Activated CD4-positive, alpha-beta T cell treated with anti-CD3 and anti-CD28 coated beads, Interleukin-2, amount 10 ng/mL, durations not matched to agents 24 days and 14 days (primary cell): ENCODE data around the gene KIF1B. TPM values are rescaled to one million over a fixed set of nuclear protein-coding genes. Genes with fewer than 3 reads are reported as not detected.
"Not testable (repeated sequence)": the region's sequence is repeated elsewhere in the genome, so short reads cannot be mapped to it uniquely, and the experiment has no call there.

Experiments used
- DNase-seq: peaks from one replicate; pipeline ENCODE4 v3.0.0; 2022
- H3K27ac Mint-ChIP-seq: one replicate; pipeline ENCODE4 v1.8.0; 2022; ENCODE audit warnings: mild to moderate bottlenecking, mixed read lengths
- H3K27me3 Mint-ChIP-seq: one replicate; pipeline ENCODE4 v1.8.0; 2022; ENCODE audit warnings: mixed read lengths
- H3K36me3 Mint-ChIP-seq: one replicate; pipeline ENCODE4 v1.8.0; 2022; ENCODE audit warnings: low read depth, mild to moderate bottlenecking, mixed read lengths
- H3K4me1 Mint-ChIP-seq: one replicate; pipeline ENCODE4 v1.8.0; 2021; ENCODE audit warnings: mixed read lengths
- H3K4me3 Mint-ChIP-seq: one replicate; pipeline ENCODE4 v1.8.0; 2022; ENCODE audit warnings: mild to moderate bottlenecking, moderate library complexity, mixed read lengths
- H3K9me3 Mint-ChIP-seq: one replicate; pipeline ENCODE4 v1.8.0; 2021; ENCODE audit warnings: mixed read lengths
- intact Hi-C: fragments of 100-400 bp; cut with micrococcal nuclease; formaldehyde crosslinking; loops from one replicate; pipeline ENCODE4 v1.15.1; 2023
- total RNA-seq: library from RNA; stranded (reverse); gene quantifications from 2 replicates; pipeline ENCODE4 v1.2.3, GENCODE V29; 2022

Gene KIF1B
- total RNA-seq, 1 donor from 2014 or later, result 19.3 TPM

- intact Hi-C loops, result no loop called here
These were observed 2.6 kb upstream of the KIF1B start for GRCh38 chr1:10207810-10208209.

GRCh38 chr1:10208537-10208936, 1.8 kb upstream of the KIF1B start:
- Mint-ChIP-seq H3K36me3 (no peaks in the 10 kb centered on the region), H3K4me1 (peaks cover 25% of the 10 kb centered on the region), H3K27ac (no peak overlapping the region), H3K9me3 (no peaks in the 10 kb centered on the region), H3K4me3 (no peak overlapping the region), H3K27me3 (peaks cover 5% of the 10 kb centered on the region)
- intact Hi-C loops, result no loop called here
- DNase-seq, result no peak

More at GRCh38 chr1:10207810-10208209, 2.6 kb upstream of the KIF1B start:
- no peaks in the 10 kb centered on the region for H3K9me3 Mint-ChIP-seq
- H3K27me3 Mint-ChIP-seq, result peaks cover 7% of the 10 kb centered on the region
- peaks cover 20% of the 10 kb centered on the region for H3K4me1 Mint-ChIP-seq
- no peaks in the 10 kb centered on the region for H3K36me3 Mint-ChIP-seq
- no peak overlapping the region for H3K4me3 Mint-ChIP-seq
- no peak for DNase-seq
- H3K27ac Mint-ChIP-seq, result no peak overlapping the region

- H3K4me3 Mint-ChIP-seq, result peak overlapping the region; percentile 94
- H3K27ac Mint-ChIP-seq, result peak overlapping the region; percentile 86
- peaks cover 26% of the 10 kb centered on the region for H3K4me1 Mint-ChIP-seq
- intact Hi-C loops, result no loop called here
- H3K36me3 Mint-ChIP-seq, result no peaks in the 10 kb centered on the region
- DNase-seq, result no peak
- H3K27me3 Mint-ChIP-seq, result peaks cover 5% of the 10 kb centered on the region
- H3K9me3 Mint-ChIP-seq, result no peaks in the 10 kb centered on the region
These were observed 823 bp upstream of the KIF1B start for GRCh38 chr1:10209590-10209904.

- Mint-ChIP-seq H3K36me3 (no peaks in the 10 kb centered on the region), H3K27ac (peak overlapping the region; percentile 54), H3K4me1 (peaks cover 35% of the 10 kb centered on the region), H3K27me3 (peaks cover 5% of the 10 kb centered on the region), H3K9me3 (no peaks in the 10 kb centered on the region), H3K4me3 (peak overlapping the region; percentile 85)
- DNase-seq, result peak; percentile 69
- intact Hi-C loops, result loop anchor here (1.0 to 10.0 kb wide), 7 partner anchors 41 to 284 kb away; partner anchors contain the start of genes PGD and UBE4B
These were observed 753 bp downstream of the KIF1B start for GRCh38 chr1:10210841-10211804.

- Mint-ChIP-seq H3K27ac (peak overlapping the region; percentile 54), H3K4me1 (peaks cover 41% of the 10 kb centered on the region), H3K9me3 (no peaks in the 10 kb centered on the region), H3K36me3 (no peaks in the 10 kb centered on the region), H3K4me3 (peak overlapping the region; percentile 85), H3K27me3 (peaks cover 5% of the 10 kb centered on the region)
- intact Hi-C loops, result loop anchor here (2.0 to 10.0 kb wide), 2 partner anchors 187 to 283 kb away; partner anchors contain the start of gene PGD
- no peak for DNase-seq
These were observed 1.5 kb downstream of the KIF1B start for GRCh38 chr1:10211805-10212410.

- no peaks in the 10 kb centered on the region for H3K36me3 Mint-ChIP-seq
- peaks cover 5% of the 10 kb centered on the region for H3K27me3 Mint-ChIP-seq
- H3K4me1 Mint-ChIP-seq, result peaks cover 42% of the 10 kb centered on the region
- intact Hi-C loops, result loop anchor here (10.0 kb wide), 1 partner anchor 282 kb away; no protein-coding TSS in a partner anchor
- H3K9me3 Mint-ChIP-seq, result no peaks in the 10 kb centered on the region
- no peak for DNase-seq
- peak overlapping the region; percentile 85 for H3K4me3 Mint-ChIP-seq
- H3K27ac Mint-ChIP-seq, result peak overlapping the region; percentile 54
These were observed 2.1 kb downstream of the KIF1B start for GRCh38 chr1:10212476-10212875.

- no peaks in the 10 kb centered on the region for H3K36me3 Mint-ChIP-seq
- peaks cover 48% of the 10 kb centered on the region for H3K4me1 Mint-ChIP-seq
- H3K27ac Mint-ChIP-seq, result no peak overlapping the region
- no peaks in the 10 kb centered on the region for H3K9me3 Mint-ChIP-seq
- H3K4me3 Mint-ChIP-seq, result no peak overlapping the region
- intact Hi-C loops, result loop anchor here (10.0 kb wide), 1 partner anchor 282 kb away; no protein-coding TSS in a partner anchor
- no peak for DNase-seq
- peaks cover 5% of the 10 kb centered on the region for H3K27me3 Mint-ChIP-seq
These were observed 2.9 kb downstream of the KIF1B start for GRCh38 chr1:10213186-10213705.

GRCh38 chr1:10216090-10216749, 5.8 kb downstream of the KIF1B start:
- no peak for DNase-seq
- Mint-ChIP-seq H3K36me3 (no peaks in the 10 kb centered on the region), H3K4me3 (peak overlapping the region; percentile 59), H3K9me3 (no peaks in the 10 kb centered on the region), H3K4me1 (peaks cover 40% of the 10 kb centered on the region), H3K27ac (peak overlapping the region; percentile 59), H3K27me3 (peaks cover 2% of the 10 kb centered on the region)
- intact Hi-C loops, result loop anchor here (10.0 kb wide), 1 partner anchor 279 kb away; no protein-coding TSS in a partner anchor

GRCh38 chr1:10217748-10218441, 7.5 kb downstream of the KIF1B start:
- peaks cover 30% of the 10 kb centered on the region for H3K4me1 Mint-ChIP-seq
- intact Hi-C loops, result loop anchor here (10.0 kb wide), 1 partner anchor 277 kb away; no protein-coding TSS in a partner anchor
- H3K4me3 Mint-ChIP-seq, result no peak overlapping the region

GRCh38 chr1:10220200-10220599, 9.8 kb downstream of the KIF1B start:
- no peak for DNase-seq
- intact Hi-C loops, result no loop called here
- Mint-ChIP-seq H3K4me1 (peaks cover 24% of the 10 kb centered on the region), H3K27ac (no peak overlapping the region), H3K4me3 (no peak overlapping the region), H3K36me3 (no peaks in the 10 kb centered on the region), H3K27me3 (no peaks in the 10 kb centered on the region), H3K9me3 (no peaks in the 10 kb centered on the region)

More at GRCh38 chr1:10217748-10218441, 7.5 kb downstream of the KIF1B start:
- Mint-ChIP-seq H3K27me3 (no peaks in the 10 kb centered on the region), H3K9me3 (no peaks in the 10 kb centered on the region), H3K27ac (peak overlapping the region; percentile 3), H3K36me3 (no peaks in the 10 kb centered on the region)
- no peak for DNase-seq

- H3K27ac Mint-ChIP-seq, intact Hi-C loops, H3K9me3 Mint-ChIP-seq, H3K27me3 Mint-ChIP-seq, H3K4me3 Mint-ChIP-seq, H3K36me3 Mint-ChIP-seq, DNase-seq: not testable (repeated sequence)
- H3K4me1 Mint-ChIP-seq, result peaks cover 20% of the 10 kb centered on the region
These were observed 10.3 kb downstream of the KIF1B start for GRCh38 chr1:10220657-10221056.

- no peaks in the 10 kb centered on the region for H3K27me3 Mint-ChIP-seq
- H3K27ac Mint-ChIP-seq, result no peak overlapping the region
- DNase-seq, result no peak
- H3K4me1 Mint-ChIP-seq, result peaks cover 2% of the 10 kb centered on the region
- H3K36me3 Mint-ChIP-seq, result no peaks in the 10 kb centered on the region
- intact Hi-C loops, result no loop called here
- H3K9me3 Mint-ChIP-seq, result no peaks in the 10 kb centered on the region
- H3K4me3 Mint-ChIP-seq, result no peak overlapping the region
These were observed 15.2 kb downstream of the KIF1B start for GRCh38 chr1:10225573-10225972.

- intact Hi-C loops, result no loop called here
These were observed 18.2 kb downstream of the KIF1B start for GRCh38 chr1:10228528-10228927.

More at GRCh38 chr1:10228528-10228927, 18.2 kb downstream of the KIF1B start:
- Mint-ChIP-seq H3K27ac (no peak overlapping the region), H3K4me1 (peaks cover 5% of the 10 kb centered on the region), H3K36me3 (no peaks in the 10 kb centered on the region), H3K4me3 (no peak overlapping the region), H3K27me3 (no peaks in the 10 kb centered on the region), H3K9me3 (no peaks in the 10 kb centered on the region)
- DNase-seq, result no peak
